Activated B cell treated with CpG ODN at 0.5 μM for 24 hours (primary cell): Measurements from ENCODE around the gene YEATS4. TPM values are rescaled to one million over a fixed set of nuclear protein-coding genes. Genes with fewer than 3 reads are reported as not detected.

Experiments
- ATAC-seq: fragments of 200-7000 bp; cut with Tn5 transposase; one replicate; pipeline ENCODE4 v1.10.0; 2021; ENCODE audit warnings: low read depth, mild to moderate bottlenecking, moderate library complexity
- CTCF ChIA-PET: fragments of 350-600 bp; sonication (Branson Sonifier 250); formaldehyde crosslinking; loops from one replicate; lab custom pipeline; 2021; ENCODE audit warnings: antibody characterized with exemption; lab: Charles Lee
- POLR2A ChIA-PET: fragments of 350-600 bp; sonication (Branson Sonifier 250); formaldehyde crosslinking; loops from one replicate; lab custom pipeline; 2021; ENCODE audit warnings: antibody characterized with exemption; lab: Charles Lee
- DNase-seq: peaks from one replicate; pipeline ENCODE4 v3.0.0; 2022
- H3K27ac Mint-ChIP-seq: one replicate; pipeline ENCODE4 v1.8.0; 2020; ENCODE audit warnings: mixed read lengths
- H3K27me3 Mint-ChIP-seq: one replicate; pipeline ENCODE4 v1.8.0; 2021; ENCODE audit warnings: mixed read lengths
- H3K36me3 Mint-ChIP-seq: one replicate; pipeline ENCODE4 v1.8.0; 2021; ENCODE audit warnings: low read depth, mixed read lengths
- H3K4me1 Mint-ChIP-seq: one replicate; pipeline ENCODE4 v1.8.0; 2021; ENCODE audit warnings: mixed read lengths
- H3K4me3 Mint-ChIP-seq: one replicate; pipeline ENCODE4 v1.8.0; 2020; ENCODE audit warnings: mild to moderate bottlenecking, mixed read lengths
- H3K9me3 Mint-ChIP-seq: one replicate; pipeline ENCODE4 v1.8.0; 2020; ENCODE audit warnings: mixed read lengths
- CTCF ChIP-seq: fragments of 200-600 bp; IDR thresholded peaks from one replicate; pipeline ENCODE4 v1.8.0; 2022; ENCODE audit warnings: antibody characterized with exemption, mild to moderate bottlenecking
- intact Hi-C: fragments of 100-400 bp; cut with micrococcal nuclease; formaldehyde crosslinking; loops from one replicate; pipeline ENCODE4 v1.15.1; 2024
- total RNA-seq: library from RNA; stranded (reverse); gene quantifications from 2 replicates; pipeline ENCODE4 v1.2.3, GENCODE V29; 2022

Gene YEATS4
- total RNA-seq, 1 donor from 2014 or later = 14.9 TPM

- no peak for DNase-seq
- no peaks in the 10 kb centered on the region for H3K27me3 Mint-ChIP-seq
- no peak overlapping the region for H3K27ac Mint-ChIP-seq
- no peak overlapping the region for H3K4me3 Mint-ChIP-seq
- ChIA-PET POLR2A (no interaction called here), CTCF (no interaction called here)
- no peaks in the 10 kb centered on the region for H3K36me3 Mint-ChIP-seq
- no peak for ATAC-seq
- intact Hi-C loops = no loop called here
- TF ChIP-seq CTCF = no peak
- H3K9me3 Mint-ChIP-seq = no peaks in the 10 kb centered on the region
- H3K4me1 Mint-ChIP-seq = no peaks in the 10 kb centered on the region
These were observed 69.0 kb downstream of the YEATS4 start for GRCh38 chr12:69428351-69429073.

- no peak overlapping the region for H3K27ac Mint-ChIP-seq
- CTCF ChIA-PET = no interaction called here
- ATAC-seq = no peak
These were observed 71.5 kb downstream of the YEATS4 start for GRCh38 chr12:69430942-69431590.

GRCh38 chr12:69431591-69432222 is 72.2 kb downstream of the YEATS4 start:
- H3K36me3 Mint-ChIP-seq = no peaks in the 10 kb centered on the region
- H3K4me3 Mint-ChIP-seq = no peak overlapping the region
- intact Hi-C loops = no loop called here
- ChIA-PET CTCF (no interaction called here), POLR2A (no interaction called here)
- H3K27me3 Mint-ChIP-seq = no peaks in the 10 kb centered on the region
- no peak for ATAC-seq
- no peak for DNase-seq
- no peak for TF ChIP-seq CTCF
- no peaks in the 10 kb centered on the region for H3K4me1 Mint-ChIP-seq
- no peak overlapping the region for H3K27ac Mint-ChIP-seq
- no peaks in the 10 kb centered on the region for H3K9me3 Mint-ChIP-seq

More at GRCh38 chr12:69430942-69431590, 71.5 kb downstream of the YEATS4 start:
- DNase-seq = no peak
- H3K36me3 Mint-ChIP-seq = no peaks in the 10 kb centered on the region
- no peak for TF ChIP-seq CTCF
- no peak overlapping the region for H3K4me3 Mint-ChIP-seq
- POLR2A ChIA-PET = no interaction called here
- no peaks in the 10 kb centered on the region for H3K27me3 Mint-ChIP-seq
- no peaks in the 10 kb centered on the region for H3K9me3 Mint-ChIP-seq
- H3K4me1 Mint-ChIP-seq = no peaks in the 10 kb centered on the region
- intact Hi-C loops = no loop called here

GRCh38 chr12:69433653-69434052 is 74.1 kb downstream of the YEATS4 start:
- Mint-ChIP-seq H3K4me3 (no peak overlapping the region), H3K27ac (no peak overlapping the region), H3K4me1 (no peaks in the 10 kb centered on the region), H3K36me3 (no peaks in the 10 kb centered on the region), H3K9me3 (no peaks in the 10 kb centered on the region), H3K27me3 (no peaks in the 10 kb centered on the region)
- POLR2A ChIA-PET = no interaction called here
- TF ChIP-seq CTCF = no peak
- no peak for DNase-seq
- ATAC-seq = no peak
- CTCF ChIA-PET = no interaction called here
- intact Hi-C loops = no loop called here

GRCh38 chr12:69435644-69436043 is 76.1 kb downstream of the YEATS4 start:
- H3K9me3 Mint-ChIP-seq = no peaks in the 10 kb centered on the region
- intact Hi-C loops = no loop called here
- no peaks in the 10 kb centered on the region for H3K36me3 Mint-ChIP-seq
- DNase-seq (no peak), ATAC-seq (no peak)
- H3K27ac Mint-ChIP-seq = no peak overlapping the region
- ChIA-PET CTCF (no interaction called here), POLR2A (no interaction called here)
- H3K27me3 Mint-ChIP-seq = no peaks in the 10 kb centered on the region
- H3K4me3 Mint-ChIP-seq = no peak overlapping the region
- H3K4me1 Mint-ChIP-seq = no peaks in the 10 kb centered on the region
- no peak for TF ChIP-seq CTCF
